ENCODE data around the gene HIPK4. TPM values are rescaled to one million over a fixed set of nuclear protein-coding genes. Genes with fewer than 3 reads are reported as not detected.

Gene HIPK4
- total RNA-seq, 1 experiment from 2014 or later = 0.15 TPM

DNA sequence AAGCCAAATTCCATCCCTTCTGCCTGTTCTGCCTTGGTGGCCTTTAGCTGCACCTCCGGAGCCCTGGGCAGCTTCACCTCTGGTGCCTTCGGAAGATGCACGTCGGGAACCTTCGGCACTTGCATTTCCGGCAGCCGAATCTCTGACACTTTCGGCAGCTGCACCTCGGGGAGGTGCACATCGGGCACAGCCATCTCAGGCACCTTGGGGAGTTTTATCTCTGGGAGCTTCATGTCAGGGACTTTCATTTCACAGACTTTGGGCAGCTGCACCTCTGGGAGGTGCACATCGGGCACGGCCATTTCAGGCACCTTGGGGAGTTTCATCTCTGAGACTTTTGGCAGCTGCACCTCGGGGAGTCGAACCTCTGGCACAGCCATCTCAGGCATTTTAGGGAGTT, 6.0 kb upstream of the HIPK4 start:
- no peaks in the 10 kb centered on the region for H3K9me3 ChIP-seq (ENCODE audit: low read depth, low read length, poor library complexity, severe bottlenecking)
- H3K27me3 ChIP-seq (replicated peaks; ENCODE audit: insufficient read depth, low read depth, low read length, poor library complexity) = no peaks in the 10 kb centered on the region
- intact Hi-C loops (cut with micrococcal nuclease; ENCODE audit: unreplicated experiment) = no loop called here
- ChIA-PET CTCF (no interaction called here), POLR2A (ENCODE audit: low non-redundant PET) (no interaction called here)
- DNase-seq (ENCODE audit: low spot score) = no peak
- no peak overlapping the region for H3K4me3 ChIP-seq (ENCODE audit: low read depth, low read length, poor library complexity, severe bottlenecking)
- BruUV-seq (replicated peaks) = no TSS peak
- H3K4me1 ChIP-seq (ENCODE audit: insufficient read depth, low read length, poor library complexity, severe bottlenecking) = no peaks in the 10 kb centered on the region
- no peak overlapping the region for H3K27ac ChIP-seq (ENCODE audit: low read depth, low read length, poor library complexity, severe bottlenecking)
- no peaks in the 10 kb centered on the region for H3K36me3 ChIP-seq (ENCODE audit: insufficient read depth, low read length, poor library complexity, severe bottlenecking)
- TF ChIP-seq EZH2 (IDR thresholded peaks at IDR 0.05; ENCODE audit: borderline replicate concordance, low read depth, low read length, poor library complexity, severe bottlenecking) = no peak
- TF ChIP-seq, protein P1, sequence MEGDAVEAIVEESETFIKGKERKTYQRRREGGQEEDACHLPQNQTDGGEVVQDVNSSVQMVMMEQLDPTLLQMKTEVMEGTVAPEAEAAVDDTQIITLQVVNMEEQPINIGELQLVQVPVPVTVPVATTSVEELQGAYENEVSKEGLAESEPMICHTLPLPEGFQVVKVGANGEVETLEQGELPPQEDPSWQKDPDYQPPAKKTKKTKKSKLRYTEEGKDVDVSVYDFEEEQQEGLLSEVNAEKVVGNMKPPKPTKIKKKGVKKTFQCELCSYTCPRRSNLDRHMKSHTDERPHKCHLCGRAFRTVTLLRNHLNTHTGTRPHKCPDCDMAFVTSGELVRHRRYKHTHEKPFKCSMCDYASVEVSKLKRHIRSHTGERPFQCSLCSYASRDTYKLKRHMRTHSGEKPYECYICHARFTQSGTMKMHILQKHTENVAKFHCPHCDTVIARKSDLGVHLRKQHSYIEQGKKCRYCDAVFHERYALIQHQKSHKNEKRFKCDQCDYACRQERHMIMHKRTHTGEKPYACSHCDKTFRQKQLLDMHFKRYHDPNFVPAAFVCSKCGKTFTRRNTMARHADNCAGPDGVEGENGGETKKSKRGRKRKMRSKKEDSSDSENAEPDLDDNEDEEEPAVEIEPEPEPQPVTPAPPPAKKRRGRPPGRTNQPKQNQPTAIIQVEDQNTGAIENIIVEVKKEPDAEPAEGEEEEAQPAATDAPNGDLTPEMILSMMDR (conservative IDR thresholded peaks at IDR 0.05; ENCODE audit: low read depth, low read length) = no peak

DNA sequence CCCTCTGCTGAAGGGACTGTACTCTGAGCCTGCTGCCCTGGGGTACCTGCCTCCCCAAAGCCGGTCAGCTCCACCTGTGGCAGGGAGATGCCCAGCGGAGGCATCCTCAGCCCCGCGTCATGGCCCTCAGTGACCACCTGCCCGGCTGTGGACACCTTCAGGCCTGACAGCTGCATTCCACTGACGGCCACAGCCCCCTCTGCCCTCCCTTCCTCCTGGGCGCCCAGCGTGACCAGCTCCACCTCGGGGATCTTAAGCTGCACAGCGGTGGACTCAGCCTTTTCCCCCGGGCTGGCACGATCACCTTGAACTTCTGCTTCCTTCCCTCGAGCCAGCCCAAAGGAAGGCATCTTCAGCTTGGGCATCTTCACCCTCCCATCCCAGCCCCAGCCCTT, 4.8 kb upstream of the HIPK4 start:
- POLR2A ChIA-PET (ENCODE audit: low non-redundant PET) = no interaction called here
- no peak overlapping the region for H3K4me3 ChIP-seq (ENCODE audit: low read depth, low read length, poor library complexity, severe bottlenecking)
- TF ChIP-seq EZH2 (IDR thresholded peaks at IDR 0.05; ENCODE audit: borderline replicate concordance, low read depth, low read length, poor library complexity, severe bottlenecking) = no peak
- TF ChIP-seq, protein P1 (conservative IDR thresholded peaks at IDR 0.05; ENCODE audit: low read depth, low read length) = no peak
- H3K27me3 ChIP-seq (replicated peaks; ENCODE audit: insufficient read depth, low read depth, low read length, poor library complexity) = no peaks in the 10 kb centered on the region
- no peak overlapping the region for H3K27ac ChIP-seq (ENCODE audit: low read depth, low read length, poor library complexity, severe bottlenecking)
- no TSS peak for BruUV-seq (replicated peaks)
- no peaks in the 10 kb centered on the region for H3K4me1 ChIP-seq (ENCODE audit: insufficient read depth, low read length, poor library complexity, severe bottlenecking)
- H3K36me3 ChIP-seq (ENCODE audit: insufficient read depth, low read length, poor library complexity, severe bottlenecking) = no peaks in the 10 kb centered on the region
- intact Hi-C loops (cut with micrococcal nuclease; ENCODE audit: unreplicated experiment) = no loop called here
- CTCF ChIA-PET = no interaction called here
- no peak for DNase-seq (ENCODE audit: low spot score)
- no peaks in the 10 kb centered on the region for H3K9me3 ChIP-seq (ENCODE audit: low read depth, low read length, poor library complexity, severe bottlenecking)

DNA sequence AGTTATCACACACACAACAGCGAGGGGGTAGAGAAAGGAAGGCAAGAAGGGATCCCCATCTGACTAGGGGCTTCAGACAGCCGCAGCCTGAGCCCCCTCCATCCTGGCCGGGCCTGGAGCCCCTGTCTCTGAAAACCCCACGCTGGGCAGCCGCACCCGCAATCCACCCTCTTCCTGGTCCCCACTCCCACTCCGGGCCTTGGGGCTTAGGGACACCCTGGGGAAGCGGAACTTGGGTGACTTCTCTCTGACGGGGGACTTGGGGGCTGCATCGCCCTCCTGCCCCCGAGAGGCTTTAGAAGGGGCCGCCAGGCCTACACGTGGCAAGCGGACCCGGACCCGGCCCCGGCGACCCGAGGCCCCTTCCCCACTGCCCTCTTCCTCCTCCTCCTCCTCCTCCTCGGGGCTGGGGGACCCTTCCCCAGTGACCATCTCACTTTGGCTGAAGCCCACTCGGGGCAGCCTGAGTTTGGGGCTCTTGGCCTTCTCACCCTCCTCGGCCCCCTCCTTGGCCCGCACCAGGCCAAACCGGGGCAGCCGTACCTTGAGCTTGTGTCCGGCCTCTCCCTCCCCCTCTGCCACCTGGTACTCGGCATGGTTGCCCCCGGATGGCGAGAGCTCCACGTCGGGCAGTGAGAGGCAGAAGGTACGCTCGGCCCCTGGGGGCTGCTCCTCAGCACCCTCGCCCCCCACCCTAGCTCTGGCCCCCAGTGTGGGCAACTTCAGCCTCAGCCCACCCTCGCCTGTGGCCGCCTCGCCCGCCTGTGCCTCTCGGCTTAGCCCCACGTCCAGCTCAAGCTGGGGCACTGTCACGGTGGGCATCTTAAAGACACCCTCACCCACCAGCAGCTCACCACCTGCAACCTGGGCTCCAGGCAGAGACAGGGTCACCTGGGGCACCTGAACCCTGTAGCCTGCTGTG, 4.2 kb upstream of the HIPK4 start:
- BruUV-seq (replicated peaks) = no TSS peak
- DNase-seq (ENCODE audit: low spot score) = no peak
- intact Hi-C loops (cut with micrococcal nuclease; ENCODE audit: unreplicated experiment) = no loop called here
- Histone ChIP-seq H3K4me3 (ENCODE audit: low read depth, low read length, poor library complexity, severe bottlenecking) (no peak overlapping the region), H3K4me1 (ENCODE audit: insufficient read depth, low read length, poor library complexity, severe bottlenecking) (no peaks in the 10 kb centered on the region), H3K27me3 (replicated peaks; ENCODE audit: insufficient read depth, low read depth, low read length, poor library complexity) (no peaks in the 10 kb centered on the region), H3K36me3 (ENCODE audit: insufficient read depth, low read length, poor library complexity, severe bottlenecking) (no peaks in the 10 kb centered on the region), H3K27ac (ENCODE audit: low read depth, low read length, poor library complexity, severe bottlenecking) (no peak overlapping the region), H3K9me3 (ENCODE audit: low read depth, low read length, poor library complexity, severe bottlenecking) (no peaks in the 10 kb centered on the region)
- ChIA-PET CTCF (no interaction called here), POLR2A (ENCODE audit: low non-redundant PET) (no interaction called here)
- TF ChIP-seq, protein P1 (conservative IDR thresholded peaks at IDR 0.05; ENCODE audit: low read depth, low read length) = no peak
- no peak for TF ChIP-seq EZH2 (IDR thresholded peaks at IDR 0.05; ENCODE audit: borderline replicate concordance, low read depth, low read length, poor library complexity, severe bottlenecking)
